ENCODE data around the gene BCO1.

The BCO1 gene

GRCh38 chr16:81329947-81330346 is 91.5 kb downstream of the BCO1 start:
- no peak overlapping the region for H3K27ac ChIP-seq (ENCODE audit: extremely low read depth, low read depth, low read length)
- POLR2A ChIA-PET = no interaction called here
- H3K9me3 ChIP-seq (ENCODE audit: control insufficient read depth, insufficient read depth, low read depth, low read length) = no peaks in the 10 kb centered on the region
- CTCF ChIA-PET = no interaction called here
- H3K4me3 ChIP-seq (ENCODE audit: low read depth, low read length) = no peak overlapping the region
- H3K4me1 ChIP-seq (ENCODE audit: control insufficient read depth, insufficient read depth, low read length) = peaks cover 6% of the 10 kb centered on the region; the same call in 1 of the 2 replicates
- no peaks in the 10 kb centered on the region for H3K36me3 ChIP-seq (ENCODE audit: control insufficient read depth in 2 of 2, insufficient read depth in 1 of 2, low read length in 2 of 2)
- TF ChIP-seq FEZF1 (tag by site-specific recombination; IDR thresholded peaks at IDR 0.05) (no peak), HIC1 (tag by site-specific recombination; IDR thresholded peaks at IDR 0.05) (no peak), ZBTB10 (tag by site-specific recombination; IDR thresholded peaks at IDR 0.05) (no peak), SCRT1 (tag by site-specific recombination; IDR thresholded peaks at IDR 0.05; ENCODE audit: borderline replicate concordance) (no peak), ZIC2 (tag by site-specific recombination; IDR thresholded peaks at IDR 0.05) (no peak), ZNF76 (tag by site-specific recombination; IDR thresholded peaks at IDR 0.05; ENCODE audit: borderline replicate concordance, low read depth) (no peak), PRDM10 (tag by site-specific recombination; IDR thresholded peaks at IDR 0.05) (no peak), ZNF580 (tag by site-specific recombination; IDR thresholded peaks at IDR 0.05) (no peak), BCL11A (tag by site-specific recombination; IDR thresholded peaks at IDR 0.05; ENCODE audit: low read depth) (no peak), ZNF449 (tag by site-specific recombination; IDR thresholded peaks at IDR 0.05) (no peak), ZNF140 (tag by site-specific recombination; IDR thresholded peaks at IDR 0.05) (no peak), PRDM4 (tag by site-specific recombination; IDR thresholded peaks at IDR 0.05) (no peak), ZNF629 (tag by site-specific recombination; IDR thresholded peaks at IDR 0.05) (no peak)
- TF ChIP-seq, protein P1, sequence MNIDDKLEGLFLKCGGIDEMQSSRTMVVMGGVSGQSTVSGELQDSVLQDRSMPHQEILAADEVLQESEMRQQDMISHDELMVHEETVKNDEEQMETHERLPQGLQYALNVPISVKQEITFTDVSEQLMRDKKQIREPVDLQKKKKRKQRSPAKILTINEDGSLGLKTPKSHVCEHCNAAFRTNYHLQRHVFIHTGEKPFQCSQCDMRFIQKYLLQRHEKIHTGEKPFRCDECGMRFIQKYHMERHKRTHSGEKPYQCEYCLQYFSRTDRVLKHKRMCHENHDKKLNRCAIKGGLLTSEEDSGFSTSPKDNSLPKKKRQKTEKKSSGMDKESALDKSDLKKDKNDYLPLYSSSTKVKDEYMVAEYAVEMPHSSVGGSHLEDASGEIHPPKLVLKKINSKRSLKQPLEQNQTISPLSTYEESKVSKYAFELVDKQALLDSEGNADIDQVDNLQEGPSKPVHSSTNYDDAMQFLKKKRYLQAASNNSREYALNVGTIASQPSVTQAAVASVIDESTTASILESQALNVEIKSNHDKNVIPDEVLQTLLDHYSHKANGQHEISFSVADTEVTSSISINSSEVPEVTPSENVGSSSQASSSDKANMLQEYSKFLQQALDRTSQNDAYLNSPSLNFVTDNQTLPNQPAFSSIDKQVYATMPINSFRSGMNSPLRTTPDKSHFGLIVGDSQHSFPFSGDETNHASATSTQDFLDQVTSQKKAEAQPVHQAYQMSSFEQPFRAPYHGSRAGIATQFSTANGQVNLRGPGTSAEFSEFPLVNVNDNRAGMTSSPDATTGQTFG (tag by site-specific recombination; IDR thresholded peaks at IDR 0.05; ENCODE audit: borderline replicate concordance) = no peak
- TF ChIP-seq, protein P2, sequence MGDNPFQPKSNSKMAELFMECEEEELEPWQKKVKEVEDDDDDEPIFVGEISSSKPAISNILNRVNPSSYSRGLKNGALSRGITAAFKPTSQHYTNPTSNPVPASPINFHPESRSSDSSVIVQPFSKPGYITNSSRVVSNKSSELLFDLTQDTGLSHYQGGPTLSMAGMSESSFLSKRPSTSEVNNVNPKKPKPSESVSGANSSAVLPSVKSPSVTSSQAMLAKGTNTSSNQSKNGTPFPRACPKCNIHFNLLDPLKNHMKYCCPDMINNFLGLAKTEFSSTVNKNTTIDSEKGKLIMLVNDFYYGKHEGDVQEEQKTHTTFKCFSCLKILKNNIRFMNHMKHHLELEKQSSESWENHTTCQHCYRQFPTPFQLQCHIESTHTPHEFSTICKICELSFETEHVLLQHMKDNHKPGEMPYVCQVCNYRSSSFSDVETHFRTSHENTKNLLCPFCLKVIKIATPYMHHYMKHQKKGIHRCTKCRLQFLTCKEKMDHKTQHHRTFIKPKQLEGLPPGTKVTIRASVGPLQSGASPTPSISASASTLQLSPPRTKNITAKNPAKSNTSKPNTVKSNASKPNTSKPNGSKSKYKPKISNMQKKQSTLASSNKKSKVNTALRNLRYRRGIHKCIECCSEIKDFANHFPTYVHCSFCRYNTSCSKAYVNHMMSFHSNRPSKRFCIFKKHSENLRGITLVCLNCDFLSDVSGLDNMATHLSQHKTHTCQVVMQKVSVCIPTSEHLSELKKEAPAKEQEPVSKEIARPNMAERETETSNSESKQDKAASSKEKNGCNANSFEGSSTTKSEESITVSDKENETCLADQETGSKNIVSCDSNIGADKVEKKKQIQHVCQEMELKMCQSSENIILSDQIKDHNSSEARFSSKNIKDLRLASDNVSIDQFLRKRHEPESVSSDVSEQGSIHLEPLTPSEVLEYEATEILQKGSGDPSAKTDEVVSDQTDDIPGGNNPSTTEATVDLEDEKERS (tag by site-specific recombination; IDR thresholded peaks at IDR 0.05) = no peak

Measured in HEK293 (cell line).